Mesenchymal stem cell (in vitro differentiated cells and primary cell): ENCODE results near the gene FCGR2B.
"Not testable (repeated sequence)": the region's sequence is repeated elsewhere in the genome, so short reads cannot be mapped to it uniquely, and the experiment has no call there.

ENCODE experiments used
- DNase-seq: peaks from one replicate; pipeline ENCODE4 v3.0.0-alpha.2; 2013
- H2AFZ ChIP-seq: one replicate; pipeline ENCODE4 v1.6.1; 2013; ENCODE audit warnings: low read depth, mild to moderate bottlenecking, control low read depth, inconsistent platforms, low read length, moderate library complexity
- H2AK5ac ChIP-seq: 2 replicates; pipeline ENCODE4 v1.6.1; 2013; ENCODE audit warnings: low read length, moderate library complexity, mild to moderate bottlenecking, inconsistent platforms; ENCODE audit not compliant: severe bottlenecking
- H2BK120ac ChIP-seq: one replicate; pipeline ENCODE4 v1.6.1; 2013; ENCODE audit warnings: low read depth, mild to moderate bottlenecking, inconsistent platforms, low read length, moderate library complexity
- H2BK12ac ChIP-seq, 2 experiments: one replicate each; pipeline ENCODE4 v1.6.1; 2013; ENCODE audit warnings: inconsistent platforms in 2 of 2, low read length in 2 of 2, mild to moderate bottlenecking in 2 of 2, moderate library complexity in 2 of 2, control low read depth in 1 of 2
- H2BK15ac ChIP-seq: one replicate; pipeline ENCODE4 v1.6.1; 2013; ENCODE audit warnings: mild to moderate bottlenecking, low read depth, inconsistent platforms; ENCODE audit not compliant: poor library complexity, severe bottlenecking
- H2BK5ac ChIP-seq: 2 replicates; pipeline ENCODE4 v1.6.1; 2013; ENCODE audit warnings: low read depth, mild to moderate bottlenecking, low read length, control low read depth, inconsistent platforms; ENCODE audit not compliant: poor library complexity, severe bottlenecking
- H3K14ac ChIP-seq, 2 experiments: one replicate each; pipeline ENCODE4 v1.6.1; 2013; ENCODE audit warnings: inconsistent platforms in 2 of 2, low read length in 2 of 2, control low read depth in 1 of 2, mild to moderate bottlenecking in 1 of 2, moderate library complexity in 1 of 2
- H3K18ac ChIP-seq, 2 experiments: one replicate each; pipeline ENCODE4 v1.6.1; 2013; ENCODE audit warnings: inconsistent platforms in 2 of 2, low read length in 2 of 2, control low read depth in 1 of 2, low read depth in 1 of 2, mild to moderate bottlenecking in 1 of 2
- H3K23ac ChIP-seq, 2 experiments: one replicate each; pipeline ENCODE4 v1.6.1; 2013; ENCODE audit warnings: inconsistent platforms in 2 of 2, low read length in 2 of 2, mild to moderate bottlenecking in 2 of 2, moderate library complexity in 2 of 2, control low read depth in 1 of 2
- H3K27ac ChIP-seq: 2 replicates; pipeline ENCODE4 v1.5.1; 2013; ENCODE audit warnings: mild to moderate bottlenecking, moderate library complexity, low read length, control low read depth, inconsistent platforms; ENCODE audit not compliant: poor library complexity, severe bottlenecking
- H3K27me3 ChIP-seq, 2 experiments: 2 replicates each; pipeline versions ENCODE4 v1.6.1 to v1.7.0; 2013; ENCODE audit warnings: low read length in 2 of 2, mild to moderate bottlenecking in 2 of 2, moderate library complexity in 2 of 2, control low read depth in 1 of 2, inconsistent platforms in 1 of 2; ENCODE audit not compliant: control insufficient read depth in 1 of 2, insufficient read depth in 1 of 2
- H3K36me3 ChIP-seq, 2 experiments: 2 replicates each; pipeline versions ENCODE4 v1.6.1 to v1.7.0; 2013; ENCODE audit warnings: low read length in 2 of 2, control low read depth in 1 of 2, inconsistent platforms in 1 of 2, low read depth in 1 of 2, mild to moderate bottlenecking in 1 of 2; ENCODE audit not compliant: insufficient read depth in 2 of 2, control insufficient read depth in 1 of 2
- H3K4ac ChIP-seq, 2 experiments: one replicate each; pipeline ENCODE4 v1.6.1; 2013; ENCODE audit warnings: inconsistent platforms in 2 of 2, low read length in 2 of 2, mild to moderate bottlenecking in 2 of 2, moderate library complexity in 2 of 2, control low read depth in 1 of 2, low read depth in 1 of 2
- H3K4me1 ChIP-seq: 2 replicates; pipeline ENCODE4 v1.6.1; 2013; ENCODE audit warnings: low read depth, low read length, control low read depth; ENCODE audit not compliant: control insufficient read depth, insufficient read depth
- H3K4me2 ChIP-seq: 2 replicates; pipeline ENCODE4 v1.6.1; 2013; ENCODE audit warnings: low read length, mild to moderate bottlenecking, inconsistent platforms; ENCODE audit not compliant: poor library complexity, severe bottlenecking
- H3K4me3 ChIP-seq, 2 experiments: 2 replicates each; pipeline versions ENCODE4 v1.5.1 to v1.7.0; 2013; ENCODE audit warnings: low read length in 2 of 2, mild to moderate bottlenecking in 2 of 2, control low read depth in 1 of 2, low read depth in 1 of 2; ENCODE audit not compliant: insufficient read depth in 1 of 2
- H3K79me1 ChIP-seq: replicated peaks from 2 replicates; pipeline ENCODE4 v1.6.1; 2013; ENCODE audit warnings: mild to moderate bottlenecking, control low read depth, low read length, inconsistent platforms; ENCODE audit not compliant: poor library complexity, severe bottlenecking
- H3K9ac ChIP-seq: 2 replicates; pipeline ENCODE4 v1.7.0; 2013; ENCODE audit warnings: mild to moderate bottlenecking, low read length, moderate library complexity
- H3K9me3 ChIP-seq: 2 replicates; pipeline ENCODE4 v1.7.0; 2013; ENCODE audit warnings: mild to moderate bottlenecking, low read length; ENCODE audit not compliant: control insufficient read depth
- H4K8ac ChIP-seq: one replicate; pipeline ENCODE4 v1.6.1; 2013; ENCODE audit warnings: inconsistent platforms, mild to moderate bottlenecking, low read length, moderate library complexity
- H4K91ac ChIP-seq: one replicate; pipeline ENCODE4 v1.6.1; 2013; ENCODE audit warnings: mild to moderate bottlenecking, low read length, inconsistent platforms
- WGBS: methylation state at CpG from one replicate; pipeline ENCODE4 v1.1.7; 2013; ENCODE audit warnings: mixed read lengths; 5-methylcytosine and 5-hydroxymethylcytosine counted together

The FCGR2B gene

GRCh38 chr1:161642697-161643096 lies 20.2 kb upstream of the FCGR2B start:
- not testable (repeated sequence) for H2BK120ac ChIP-seq, H2BK5ac ChIP-seq, H4K8ac ChIP-seq

GRCh38 chr1:161643481-161644208 lies 19.3 kb upstream of the FCGR2B start:
- H3K18ac ChIP-seq, H3K27me3 ChIP-seq, H3K27ac ChIP-seq, H3K9ac ChIP-seq, H3K4ac ChIP-seq, H3K36me3 ChIP-seq, H2BK5ac ChIP-seq, H3K4me3 ChIP-seq, H2AK5ac ChIP-seq, H2AFZ ChIP-seq, H2BK120ac ChIP-seq, H3K4me1 ChIP-seq, H3K9me3 ChIP-seq, H4K91ac ChIP-seq, H3K23ac ChIP-seq, H2BK12ac ChIP-seq, DNase-seq, H4K8ac ChIP-seq, H3K14ac ChIP-seq, H3K79me1 ChIP-seq, H2BK15ac ChIP-seq, H3K4me2 ChIP-seq: not testable (repeated sequence)
- WGBS, result no CpG with 5 or more reads among the region's 5 CpGs

More at GRCh38 chr1:161642697-161643096, 20.2 kb upstream of the FCGR2B start:
- H4K91ac ChIP-seq, H3K79me1 ChIP-seq, H3K9me3 ChIP-seq, H3K14ac ChIP-seq, H3K18ac ChIP-seq, H2BK15ac ChIP-seq, H3K36me3 ChIP-seq, H3K4me1 ChIP-seq, H3K4ac ChIP-seq, H2BK12ac ChIP-seq, H3K9ac ChIP-seq, H2AK5ac ChIP-seq, H2AFZ ChIP-seq, H3K27ac ChIP-seq, H3K27me3 ChIP-seq, H3K23ac ChIP-seq, H3K4me3 ChIP-seq, H3K4me2 ChIP-seq: not testable (repeated sequence)
- DNase-seq, result peak; percentile 27
- no CpG with 5 or more reads among the region's 1 CpG for WGBS

GRCh38 chr1:161644855-161645254 lies 18.1 kb upstream of the FCGR2B start:
- H2BK15ac ChIP-seq, H3K4me1 ChIP-seq, H3K9me3 ChIP-seq, H4K91ac ChIP-seq, H3K14ac ChIP-seq, H3K27me3 ChIP-seq, DNase-seq, H3K79me1 ChIP-seq, H4K8ac ChIP-seq, H3K4ac ChIP-seq, H2AFZ ChIP-seq, H2AK5ac ChIP-seq, H3K27ac ChIP-seq, H3K4me3 ChIP-seq, H2BK5ac ChIP-seq, H3K4me2 ChIP-seq, H3K23ac ChIP-seq, H2BK120ac ChIP-seq, H3K18ac ChIP-seq, H3K9ac ChIP-seq, H2BK12ac ChIP-seq, H3K36me3 ChIP-seq: not testable (repeated sequence)
- no CpG with 5 or more reads among the region's 1 CpG for WGBS

- not testable (repeated sequence) for H3K4me1 ChIP-seq, H3K9me3 ChIP-seq, H3K23ac ChIP-seq, H2AFZ ChIP-seq, H3K36me3 ChIP-seq, H3K14ac ChIP-seq, H2BK120ac ChIP-seq, H2BK5ac ChIP-seq, H3K27ac ChIP-seq, H2BK15ac ChIP-seq, H3K4me3 ChIP-seq, H2AK5ac ChIP-seq, H3K79me1 ChIP-seq, H3K9ac ChIP-seq, H3K27me3 ChIP-seq, H4K91ac ChIP-seq, H3K4ac ChIP-seq, H3K18ac ChIP-seq, H4K8ac ChIP-seq, H2BK12ac ChIP-seq, H3K4me2 ChIP-seq
- WGBS, result 75% methylated on average over 10 of the region's 13 CpGs
- peak; percentile 59 for DNase-seq
Observed at GRCh38 chr1:161647507-161648360, 15.2 kb upstream of the FCGR2B start.
